ENCODE data around the gene SHF.

DNA sequence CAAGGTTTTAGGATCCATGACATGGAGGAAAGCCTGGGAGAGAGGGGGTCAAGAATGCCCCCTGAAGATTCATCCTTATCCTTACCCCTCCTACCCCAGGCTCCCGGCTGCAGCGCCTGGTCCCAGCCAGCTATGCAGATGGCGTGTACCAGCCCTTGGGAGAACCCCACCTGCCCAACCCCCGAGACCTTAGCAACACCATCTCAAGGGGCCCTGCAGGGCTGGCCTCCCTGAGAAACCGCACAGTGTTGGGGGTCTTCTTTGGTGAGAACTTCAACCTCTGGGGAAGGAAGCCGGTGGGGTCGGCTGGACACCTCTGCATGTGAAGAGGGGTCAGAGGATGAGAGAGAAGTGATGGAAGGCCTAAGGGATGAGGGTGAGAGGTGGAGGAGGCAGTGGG lies 53.7 kb downstream of the SHF start:
- TF ChIP-seq POLR2A (IDR thresholded peaks at IDR 0.05) = no peak
- no peak for TF ChIP-seq CTCF (IDR thresholded peaks at IDR 0.05)
- TF ChIP-seq POLR2AphosphoS5 (IDR thresholded peaks at IDR 0.05) = no peak
- TF ChIP-seq EP300 (IDR thresholded peaks at IDR 0.05) = no peak
